Measurements from ENCODE around the gene FOSL1.

GRCh38 chr11:65947133-65947532, 46.9 kb upstream of the FOSL1 start:
- TF ChIP-seq, protein P1, sequence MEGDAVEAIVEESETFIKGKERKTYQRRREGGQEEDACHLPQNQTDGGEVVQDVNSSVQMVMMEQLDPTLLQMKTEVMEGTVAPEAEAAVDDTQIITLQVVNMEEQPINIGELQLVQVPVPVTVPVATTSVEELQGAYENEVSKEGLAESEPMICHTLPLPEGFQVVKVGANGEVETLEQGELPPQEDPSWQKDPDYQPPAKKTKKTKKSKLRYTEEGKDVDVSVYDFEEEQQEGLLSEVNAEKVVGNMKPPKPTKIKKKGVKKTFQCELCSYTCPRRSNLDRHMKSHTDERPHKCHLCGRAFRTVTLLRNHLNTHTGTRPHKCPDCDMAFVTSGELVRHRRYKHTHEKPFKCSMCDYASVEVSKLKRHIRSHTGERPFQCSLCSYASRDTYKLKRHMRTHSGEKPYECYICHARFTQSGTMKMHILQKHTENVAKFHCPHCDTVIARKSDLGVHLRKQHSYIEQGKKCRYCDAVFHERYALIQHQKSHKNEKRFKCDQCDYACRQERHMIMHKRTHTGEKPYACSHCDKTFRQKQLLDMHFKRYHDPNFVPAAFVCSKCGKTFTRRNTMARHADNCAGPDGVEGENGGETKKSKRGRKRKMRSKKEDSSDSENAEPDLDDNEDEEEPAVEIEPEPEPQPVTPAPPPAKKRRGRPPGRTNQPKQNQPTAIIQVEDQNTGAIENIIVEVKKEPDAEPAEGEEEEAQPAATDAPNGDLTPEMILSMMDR (conservative IDR thresholded peaks at IDR 0.05; ENCODE audit: low read length), result no peak
- TF ChIP-seq EZH2phosphoT487 (IDR thresholded peaks at IDR 0.05; ENCODE audit: borderline replicate concordance, low read depth, low read length), result no peak

Data from OCI-LY7 (cell line).